Esophagus (tissue), 2 donors: ENCODE measurements around the gene TOMM34. TPM values are rescaled to one million over a fixed set of nuclear protein-coding genes. Genes with fewer than 3 reads are reported as not detected.
A peak's percentile ranks its signal among the peaks of the same experiment; 100 is the strongest.

Experiments
- H3K27ac ChIP-seq, 2 donors: one replicate each; pipeline ENCODE4 v1.5.1; 2013; ENCODE audit warnings: low read depth in 2 of 2, mild to moderate bottlenecking in 2 of 2, inconsistent platforms in 1 of 2, low read length in 1 of 2, moderate library complexity in 1 of 2
- H3K27me3 ChIP-seq, 2 donors: one replicate each; pipeline ENCODE4 v1.6.1; 2013; ENCODE audit warnings: low read length in 2 of 2, control low read depth in 1 of 2, mild to moderate bottlenecking in 1 of 2; ENCODE audit not compliant: insufficient read depth in 2 of 2, control insufficient read depth in 1 of 2
- H3K36me3 ChIP-seq, 2 donors: one replicate each; pipeline ENCODE4 v1.6.1; 2013; ENCODE audit warnings: low read length in 1 of 2; ENCODE audit not compliant: control insufficient read depth in 2 of 2, insufficient read depth in 2 of 2
- H3K4me1 ChIP-seq, 2 donors: one replicate each; pipeline ENCODE4 v1.6.1; 2013; ENCODE audit warnings: low read length in 1 of 2; ENCODE audit not compliant: control insufficient read depth in 2 of 2, insufficient read depth in 2 of 2
- H3K4me3 ChIP-seq, 2 donors: one replicate each; pipeline ENCODE4 v1.5.1; 2013; ENCODE audit warnings: low read length in 2 of 2, mild to moderate bottlenecking in 2 of 2, low read depth in 1 of 2, moderate library complexity in 1 of 2
- H3K9me3 ChIP-seq, 2 donors: one replicate each; pipeline ENCODE4 v1.6.1; 2013; ENCODE audit warnings: mild to moderate bottlenecking in 2 of 2, low read depth in 1 of 2, low read length in 1 of 2, moderate library complexity in 1 of 2; ENCODE audit not compliant: control insufficient read depth in 2 of 2, insufficient read depth in 1 of 2
- WGBS, 2 donors: extraction: QIAGEN DNeasy Blood & Tissue Kit; methylation state at CpG; one replicate each; pipeline ENCODE4 v1.1.7; 2013; 5-methylcytosine and 5-hydroxymethylcytosine counted together
- polyA plus RNA-seq, 2 donors: library from polyadenylated mRNA; stranded (reverse); fragments of 200-250 nt; gene quantifications; one replicate each; pipeline ENCODE4 v1.2.3, GENCODE V29; 2013
- donor health status: healthy with polysubstance abuse.
- donor health status: Bipolar disorder and iron deficiency.

The TOMM34 gene
- polyA plus RNA-seq, 2 donors: 6.4 to 18.5 TPM

DNA sequence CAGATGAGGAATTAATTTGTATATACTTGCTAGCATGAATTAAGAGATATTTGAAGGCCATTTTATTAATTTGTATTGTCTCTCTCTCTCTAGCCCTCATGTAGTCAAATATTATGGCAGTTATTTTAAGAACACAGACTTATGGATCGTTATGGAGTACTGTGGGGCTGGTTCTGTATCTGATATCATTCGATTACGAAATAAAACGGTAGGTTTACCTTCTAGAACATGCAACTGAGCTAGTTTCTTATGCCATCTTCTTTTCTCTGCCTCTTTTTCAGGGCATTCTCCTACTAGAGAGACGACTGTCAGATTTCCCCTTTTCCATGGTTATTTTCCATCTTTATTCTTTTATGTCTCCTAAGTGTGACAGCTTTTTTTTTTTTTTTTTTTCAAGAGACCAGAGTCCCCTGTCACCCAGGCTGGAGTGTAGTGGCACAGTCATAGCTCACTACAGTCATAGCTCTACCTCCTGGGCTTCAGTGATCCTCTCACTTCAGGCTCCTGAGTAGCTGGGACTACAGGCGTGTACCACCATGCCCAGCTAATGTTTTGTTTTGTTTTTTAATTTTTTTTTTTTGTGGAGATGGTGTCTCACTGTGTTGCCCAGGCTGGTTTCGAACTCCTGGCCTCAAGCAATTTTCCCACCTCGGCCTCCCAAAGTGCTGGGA lies 21.7 kb upstream of the TOMM34 start:
- no peaks in the 10 kb centered on the region for H3K4me1 ChIP-seq
- no peaks in the 10 kb centered on the region for H3K9me3 ChIP-seq
- no peaks in the 10 kb centered on the region for H3K27me3 ChIP-seq
- WGBS, 2 donors: 92 to 95% methylated on average over 8 of the region's 8 CpGs
- H3K27ac ChIP-seq: no peak overlapping the region
- H3K36me3 ChIP-seq: no peaks in the 10 kb centered on the region
- H3K4me3 ChIP-seq: no peak overlapping the region

DNA sequence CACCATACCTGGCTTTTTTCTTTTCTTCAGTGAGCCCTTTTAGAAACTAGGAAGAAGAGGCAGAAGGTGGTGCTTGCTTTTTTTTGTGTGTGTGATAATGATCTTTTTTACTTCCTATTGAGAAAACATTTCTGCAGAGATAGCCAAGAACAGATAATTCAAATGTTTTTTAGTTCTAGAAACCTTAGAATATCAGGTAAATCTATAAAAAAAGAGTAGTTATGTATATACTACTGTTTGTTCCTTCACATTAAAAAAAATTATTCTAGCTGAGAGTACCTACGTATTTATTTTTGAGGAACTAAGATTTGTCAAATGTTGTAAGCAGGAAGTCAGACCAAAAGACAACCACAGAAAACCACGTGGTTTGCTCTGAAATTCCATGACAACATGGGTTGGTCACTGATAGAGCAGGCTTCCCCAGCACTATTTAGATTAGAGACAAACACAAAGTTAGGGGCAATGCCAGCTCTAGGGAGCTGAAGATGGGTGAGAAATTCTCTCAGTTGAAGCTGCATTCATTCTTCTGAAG lies 19.0 kb upstream of the TOMM34 start:
- no peaks in the 10 kb centered on the region for H3K27me3 ChIP-seq
- H3K36me3 ChIP-seq: peaks cover 3 to 7% of the 10 kb centered on the region in 2 donors
- H3K9me3 ChIP-seq: no peaks in the 10 kb centered on the region
- 56 to 67% methylated on average over 2 of the region's 2 CpGs for WGBS, 2 donors
- no peaks in the 10 kb centered on the region for H3K4me1 ChIP-seq
- H3K4me3 ChIP-seq: no peak overlapping the region
- H3K27ac ChIP-seq: peak overlapping the region; percentile 41 to 64

DNA sequence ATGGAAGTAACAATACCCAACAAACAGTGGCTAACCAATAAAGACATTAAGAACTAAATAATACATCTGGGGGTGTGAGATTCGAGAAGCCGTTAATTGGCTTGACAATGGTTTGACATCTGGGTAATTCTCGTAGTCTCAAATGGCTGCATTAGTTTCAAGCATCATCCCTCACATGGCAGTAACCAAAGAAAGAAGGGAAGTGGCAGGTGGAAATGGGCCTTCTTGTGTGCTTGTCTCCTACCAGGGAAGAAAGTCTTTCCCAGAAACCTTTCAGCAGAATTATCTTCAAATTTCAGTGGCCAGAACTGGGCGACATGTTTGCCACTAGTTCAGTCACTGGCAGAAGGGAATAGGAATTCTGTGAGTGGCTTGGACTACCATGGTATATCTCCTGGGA lies 16.5 kb upstream of the TOMM34 start:
- peaks cover 3 to 10% of the 10 kb centered on the region in 2 donors for H3K36me3 ChIP-seq

DNA sequence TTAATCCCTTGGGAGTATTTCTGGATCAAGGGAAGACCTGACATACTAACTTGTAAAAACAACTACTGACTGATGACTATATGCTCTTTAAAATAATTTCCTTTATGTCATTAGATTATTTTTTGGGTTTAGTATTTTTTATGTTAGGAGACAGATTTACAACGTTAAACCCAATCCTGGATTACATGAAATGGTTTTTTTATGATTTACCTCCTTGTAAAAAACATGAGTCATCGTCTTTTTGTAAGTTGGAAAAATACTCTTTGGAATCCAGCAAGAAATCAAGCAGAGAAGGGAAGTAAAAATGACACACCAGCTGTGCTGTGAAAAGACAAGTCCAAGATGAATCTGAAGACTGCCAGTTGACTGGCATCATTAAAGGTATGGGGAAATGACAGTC lies 12.9 kb upstream of the TOMM34 start:
- H3K36me3 ChIP-seq: peaks cover 3 to 10% of the 10 kb centered on the region in 2 donors
- no peak overlapping the region for H3K27ac ChIP-seq

More for the DNA sequence above, 16.5 kb upstream of the TOMM34 start:
- no peaks in the 10 kb centered on the region for H3K9me3 ChIP-seq
- no peaks in the 10 kb centered on the region for H3K4me1 ChIP-seq
- no peak overlapping the region for H3K27ac ChIP-seq
- no peaks in the 10 kb centered on the region for H3K27me3 ChIP-seq
- WGBS, 2 donors: 95 to 98% methylated on average over 4 of the region's 4 CpGs
- no peak overlapping the region for H3K4me3 ChIP-seq

DNA sequence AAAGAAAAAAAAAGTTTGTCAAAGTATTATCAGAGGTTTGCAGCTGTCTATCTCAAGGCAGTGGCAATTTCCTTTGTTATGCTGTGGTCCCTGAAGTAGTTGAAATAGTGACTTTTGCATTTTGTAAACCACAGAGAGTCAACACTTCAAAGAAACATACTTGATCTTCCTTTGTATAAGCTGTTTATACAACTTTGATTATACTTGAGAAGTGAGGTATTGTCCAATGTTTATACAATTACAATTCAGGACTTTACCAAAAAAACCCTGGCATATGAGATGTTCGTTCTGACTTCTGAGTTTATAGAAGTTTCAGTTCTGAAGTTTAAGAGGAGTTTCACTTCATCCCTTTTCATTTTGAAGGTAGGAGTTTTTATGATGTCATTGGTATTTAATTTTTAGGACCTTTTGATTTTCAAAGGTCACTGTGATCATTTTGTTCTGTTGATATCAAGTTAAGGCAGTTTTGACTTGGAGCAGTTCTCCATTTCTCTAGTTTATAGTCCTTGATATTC lies 10.1 kb upstream of the TOMM34 start:
- Histone ChIP-seq H3K27ac (no peak overlapping the region), H3K27me3 (no peaks in the 10 kb centered on the region), H3K9me3 (no peaks in the 10 kb centered on the region), H3K4me3 (no peak overlapping the region), H3K4me1 (peaks cover 0 to 3% of the 10 kb centered on the region in 2 donors), H3K36me3 (peaks cover 3 to 10% of the 10 kb centered on the region in 2 donors)
- WGBS, 2 donors: 23 to 42% methylated on average over 1 of the region's 1 CpG

More for the DNA sequence above, 12.9 kb upstream of the TOMM34 start:
- Histone ChIP-seq H3K4me3 (no peak overlapping the region), H3K9me3 (no peaks in the 10 kb centered on the region), H3K27me3 (no peaks in the 10 kb centered on the region), H3K4me1 (no peaks in the 10 kb centered on the region)
- 69 to 73% methylated on average over 2 of the region's 2 CpGs for WGBS, 2 donors

DNA sequence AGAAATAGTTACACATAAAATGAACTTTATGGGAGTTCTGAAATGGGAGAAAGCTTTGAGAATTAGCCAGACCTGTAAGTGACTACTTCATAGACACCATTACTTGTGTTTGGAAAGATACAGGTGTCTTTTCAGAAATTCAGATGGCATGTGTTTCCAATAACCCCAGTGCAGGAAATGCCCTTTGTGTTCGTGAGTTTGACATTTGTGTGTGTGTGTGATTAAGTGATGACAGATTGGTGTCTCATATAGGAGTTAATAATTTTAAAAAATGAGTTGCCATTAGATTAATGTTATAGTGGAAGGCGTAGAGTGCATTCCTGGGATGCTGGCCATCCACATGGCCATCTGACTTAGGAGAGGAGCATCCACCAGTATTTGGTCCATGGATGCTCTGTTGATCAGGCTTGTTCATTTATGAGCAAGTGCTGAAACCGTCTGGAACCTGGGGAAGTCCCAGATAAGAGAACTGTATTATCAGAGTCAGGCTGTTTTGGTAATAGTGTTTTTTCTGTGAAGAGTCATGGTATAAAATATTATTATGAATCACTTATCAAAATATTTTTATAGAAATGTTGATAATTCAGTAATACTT lies 9.2 kb upstream of the TOMM34 start:
- no peak overlapping the region for H3K4me3 ChIP-seq
- no peaks in the 10 kb centered on the region for H3K9me3 ChIP-seq
- peaks cover 0 to 3% of the 10 kb centered on the region in 2 donors for H3K36me3 ChIP-seq
- H3K4me1 ChIP-seq: peaks cover 0 to 3% of the 10 kb centered on the region in 2 donors
- no peaks in the 10 kb centered on the region for H3K27me3 ChIP-seq
- WGBS, 2 donors: 42 to 47% methylated on average over 3 of the region's 3 CpGs
- peak overlapping the region in 1 of 2 donors; percentile 11 for H3K27ac ChIP-seq

DNA sequence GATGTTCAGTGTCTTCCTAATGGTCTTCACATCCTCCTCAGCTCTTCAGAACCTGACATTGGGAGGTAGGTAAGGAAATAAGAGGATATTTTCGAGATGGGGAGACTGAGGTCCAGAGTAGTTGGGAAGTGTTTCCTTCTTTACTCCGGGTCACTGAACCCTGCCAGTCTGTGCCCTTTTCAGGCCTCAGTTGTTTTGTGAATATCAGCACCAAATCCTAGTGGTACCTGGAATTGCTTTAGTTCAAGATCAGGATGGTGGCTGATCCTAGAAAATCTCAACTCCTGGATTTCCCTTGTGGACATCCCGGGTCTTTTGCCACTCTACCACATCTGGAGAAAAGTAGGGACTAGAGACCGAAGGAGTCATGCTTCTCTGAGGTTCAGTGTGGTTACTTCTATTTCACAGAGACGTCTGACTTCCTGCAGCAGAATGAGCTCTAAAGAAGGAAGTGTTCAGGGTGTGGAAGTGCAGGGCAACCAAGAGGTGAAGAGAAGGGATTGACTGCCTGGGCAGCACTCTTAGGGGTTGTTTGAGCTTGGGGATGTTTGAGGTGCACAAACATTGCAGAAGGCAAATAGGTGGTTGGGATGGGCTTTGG lies 7.1 kb upstream of the TOMM34 start:
- Histone ChIP-seq H3K4me1 (peaks cover 0 to 3% of the 10 kb centered on the region in 2 donors), H3K27me3 (no peaks in the 10 kb centered on the region), H3K27ac (peak overlapping the region; percentile 94 to 96), H3K36me3 (no peaks in the 10 kb centered on the region), H3K4me3 (peak overlapping the region; percentile 84), H3K9me3 (no peaks in the 10 kb centered on the region)
- 28 to 34% methylated on average over 5 of the region's 5 CpGs for WGBS, 2 donors

DNA sequence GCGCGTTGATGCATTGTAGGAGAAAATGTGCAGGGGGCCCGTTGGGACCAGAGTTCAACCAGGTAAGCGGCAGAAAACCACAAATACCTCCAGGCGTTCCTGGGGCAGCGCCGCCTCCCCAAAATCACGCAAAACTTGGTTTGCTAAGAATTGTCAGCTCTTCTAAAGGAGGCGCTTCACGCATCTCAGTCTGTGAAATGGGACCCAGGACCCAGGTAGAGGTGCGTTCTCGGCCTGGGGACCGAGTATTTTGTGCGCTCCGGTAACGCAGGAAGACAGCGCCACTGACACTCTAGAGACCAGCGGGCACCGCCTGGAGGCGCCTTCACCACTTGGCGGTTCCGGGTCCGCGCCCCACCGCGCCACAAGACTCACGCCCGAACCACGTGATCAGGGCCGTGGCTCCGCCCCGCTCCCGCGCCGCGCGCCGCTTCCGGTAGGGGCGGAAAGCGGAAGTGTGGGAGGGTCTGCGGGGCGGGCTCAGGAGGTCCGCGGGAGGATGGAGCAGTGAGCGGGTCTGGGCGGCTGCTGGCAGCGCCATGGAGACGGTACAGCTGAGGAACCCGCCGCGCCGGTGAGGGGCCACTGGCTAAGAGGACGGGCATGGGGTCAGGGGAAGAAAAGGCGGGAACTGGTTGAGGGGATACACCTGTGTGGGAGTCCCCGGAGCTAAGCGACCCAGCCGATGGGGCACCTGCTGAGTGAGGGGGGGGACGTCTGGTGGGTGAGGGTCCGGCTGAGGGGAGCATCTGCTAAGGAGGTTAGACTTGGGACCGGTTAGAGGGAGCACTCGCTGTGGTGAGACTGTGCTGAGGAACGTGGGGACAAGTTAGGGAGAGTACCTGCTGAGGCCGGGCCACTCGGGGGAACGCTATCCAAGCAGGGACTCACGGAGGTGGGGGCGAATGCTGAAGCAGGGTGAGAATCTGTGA lies 6.1 kb upstream of the TOMM34 start, which contains the start of gene STK4:
STK4 (plus strand) TSS at position 483 of the 932 bp plus-strand sequence; CDS start at position 540, 57 bp downstream.
- Histone ChIP-seq H3K27me3 (no peaks in the 10 kb centered on the region), H3K27ac (peak within 1 kb of the TSS; percentile 94 to 96), H3K4me3 (peak within 1 kb of the TSS; percentile 84), H3K4me1 (peaks cover 0 to 3% of the 10 kb centered on the region in 2 donors), H3K9me3 (no peaks in the 10 kb centered on the region), H3K36me3 (no peaks in the 10 kb centered on the region)
- 1% methylated on average over 68 of the region's 68 CpGs for WGBS, 2 donors

DNA sequence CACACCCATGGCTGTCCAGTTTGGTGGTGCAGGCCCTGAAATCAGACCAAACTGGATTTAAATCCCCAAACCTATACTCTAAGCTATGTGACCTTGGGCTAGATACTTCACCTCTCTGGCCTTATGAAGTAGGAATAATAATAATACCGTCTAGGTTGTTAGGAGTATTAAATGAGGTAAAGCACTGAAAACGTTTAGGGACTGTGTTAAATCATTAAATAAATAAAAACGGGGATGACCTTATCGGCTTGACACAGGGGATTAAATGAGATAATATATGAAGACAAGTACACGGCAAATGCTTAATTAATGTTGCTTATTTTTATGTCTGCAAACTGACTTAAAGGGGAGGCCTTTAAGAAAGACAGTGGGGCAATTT lies 5.4 kb upstream of the TOMM34 start:
- WGBS, 2 donors: 27 to 33% methylated on average over 5 of the region's 5 CpGs

More for the DNA sequence above, 5.4 kb upstream of the TOMM34 start:
- Histone ChIP-seq H3K27me3 (no peaks in the 10 kb centered on the region), H3K9me3 (no peaks in the 10 kb centered on the region), H3K4me1 (peaks cover 0 to 3% of the 10 kb centered on the region in 2 donors), H3K36me3 (no peaks in the 10 kb centered on the region), H3K27ac (peak overlapping the region; percentile 94 to 96), H3K4me3 (peak overlapping the region; percentile 84)
